NCI-H1694 (cell line): ENCODE results near the gene SETD2.
"Not testable (repeated sequence)": the region's sequence is repeated elsewhere in the genome, so short reads cannot be mapped to it uniquely, and the experiment has no call there.

Experiments used
- DNase-seq: peaks from one replicate; lab custom pipeline; 2025; lab: John Stamatoyannopoulos, UW

SETD2 gene

DNA sequence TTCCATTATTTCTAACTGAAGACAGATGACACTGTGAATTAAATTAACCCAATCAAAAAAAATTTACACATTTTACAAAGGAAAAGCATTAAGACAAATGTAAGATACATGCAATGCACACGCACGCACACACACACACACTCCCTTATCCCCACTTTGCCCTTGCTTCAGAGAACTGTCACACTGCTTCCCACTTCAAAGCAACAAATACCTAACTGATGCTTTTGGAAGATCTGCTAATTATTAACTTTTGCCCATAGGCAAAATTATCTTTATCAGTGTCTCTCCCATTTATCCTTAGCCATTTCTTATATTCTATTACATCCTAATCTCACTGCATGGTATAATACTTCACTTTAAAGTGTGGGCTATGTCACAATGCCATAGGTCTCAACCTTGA lies 60.3 kb downstream of the SETD2 start:
- no peak for DNase-seq

DNA sequence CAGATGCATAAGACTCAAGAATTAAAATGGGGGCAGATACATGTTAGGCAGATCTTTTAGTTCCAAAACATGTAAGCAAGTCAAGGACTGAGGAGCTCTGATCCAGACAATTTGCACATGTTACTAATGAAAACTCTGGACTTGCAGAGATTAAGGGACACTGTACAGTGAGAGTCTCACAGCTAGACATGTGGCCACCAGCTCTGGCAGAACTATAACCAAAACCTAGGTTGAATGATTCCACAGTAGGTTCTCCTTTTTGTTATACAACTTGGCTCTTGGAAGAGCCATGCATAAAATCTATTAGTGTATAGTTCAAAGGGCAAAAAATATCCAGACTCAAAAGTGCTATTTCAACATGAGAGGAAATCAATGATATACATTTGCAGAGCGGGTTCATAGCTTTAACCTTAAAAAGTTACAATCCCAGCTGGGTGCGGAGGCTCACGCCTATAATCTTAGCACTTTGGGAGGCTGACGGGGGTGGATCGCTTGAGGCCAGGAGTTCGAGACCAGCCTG lies 61.8 kb downstream of the SETD2 start:
- DNase-seq = no peak

DNA sequence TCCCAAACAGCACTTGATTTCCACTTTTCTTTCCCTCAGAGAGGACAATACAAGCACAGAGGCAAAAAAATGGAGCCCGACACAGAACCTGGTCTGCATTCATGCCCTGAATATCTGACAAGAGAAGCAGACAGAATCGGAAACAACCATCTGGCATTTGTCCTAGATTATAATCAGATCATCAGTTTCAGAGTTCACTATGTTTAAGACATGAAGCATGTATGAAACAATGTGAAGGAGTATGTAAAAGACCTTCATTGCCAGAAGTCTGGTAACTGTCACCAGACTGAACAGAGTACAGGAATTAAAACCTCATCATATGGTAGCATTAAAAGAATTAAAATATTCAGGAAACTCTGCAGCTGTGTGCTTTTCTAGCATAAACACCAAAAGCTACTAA lies 65.0 kb downstream of the SETD2 start:
- no peak for DNase-seq

DNA sequence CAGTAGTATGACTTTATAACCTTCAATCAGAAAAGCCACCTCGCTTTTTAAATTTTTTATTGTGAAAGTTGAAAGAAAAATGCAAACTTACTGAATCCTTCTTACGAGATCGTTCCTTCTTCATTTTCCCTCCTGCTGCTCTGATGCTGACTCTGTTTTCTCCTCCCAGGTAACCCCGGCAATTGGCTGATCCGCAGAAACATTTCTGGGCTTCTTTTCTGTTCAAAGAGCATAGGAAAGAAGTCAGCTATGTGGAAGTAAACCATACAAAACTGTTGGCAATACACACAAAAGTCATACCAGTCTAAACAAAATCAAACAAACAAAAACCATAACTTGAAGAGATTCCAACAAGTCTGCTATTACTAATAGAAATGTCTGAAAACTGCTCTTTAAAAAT lies 66.0 kb downstream of the SETD2 start:
- no peak for DNase-seq

DNA sequence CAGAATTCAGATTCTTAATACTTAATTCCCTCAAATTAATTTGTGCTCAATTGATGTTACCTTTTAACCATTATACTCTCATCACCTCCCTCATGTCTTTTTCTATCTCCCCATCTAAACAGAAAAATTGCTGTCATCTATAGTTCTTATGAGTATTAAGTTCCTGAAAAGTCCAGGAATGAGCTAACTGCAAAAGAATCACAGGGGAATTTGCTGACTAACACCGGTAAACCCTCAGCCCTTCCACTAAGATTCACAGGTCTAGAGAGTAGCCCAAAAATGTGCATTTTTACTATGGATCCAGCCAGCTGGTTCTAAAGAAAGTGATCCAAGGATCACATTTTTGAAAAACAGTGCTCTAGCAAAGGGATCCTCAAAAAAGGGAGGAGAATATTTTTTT lies 67.0 kb downstream of the SETD2 start:
- no peak for DNase-seq

DNA sequence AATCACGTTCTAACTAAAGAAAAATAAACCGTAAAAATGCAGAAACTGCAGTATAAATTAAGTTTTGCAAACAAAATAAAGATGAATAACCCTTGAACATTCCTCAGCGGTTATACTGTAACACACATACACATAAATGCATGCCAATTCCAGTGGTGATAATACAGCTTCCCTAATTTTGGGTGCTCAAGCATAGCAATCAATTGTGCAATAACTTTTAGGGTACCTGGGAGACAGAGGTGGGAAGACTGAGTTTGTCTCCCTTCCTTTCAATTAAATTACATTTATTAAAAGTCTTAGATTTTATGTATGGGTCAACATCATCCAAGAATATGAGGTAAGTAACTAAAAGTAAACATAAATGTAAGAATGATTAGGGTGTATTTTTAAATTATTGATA lies 71.8 kb downstream of the SETD2 start:
- no peak for DNase-seq

DNA sequence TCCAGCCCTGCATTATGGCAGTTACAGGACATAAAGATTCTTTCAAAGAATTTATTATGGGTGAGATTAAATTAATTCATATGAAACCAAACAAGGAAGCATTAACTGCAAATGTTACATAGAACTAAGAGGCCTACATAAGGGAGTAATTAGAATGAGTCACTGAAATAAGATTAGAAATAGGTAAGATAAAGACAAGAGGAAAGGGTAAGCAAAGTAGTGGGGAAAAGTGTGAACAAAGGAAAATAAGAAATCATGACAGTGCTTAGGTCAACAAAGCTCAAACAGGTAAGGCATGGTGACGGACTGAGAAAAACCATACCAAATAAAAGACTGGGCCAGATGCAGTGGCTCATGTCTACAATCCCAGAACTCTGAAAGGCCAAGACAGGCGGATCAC lies 74.3 kb downstream of the SETD2 start:
- DNase-seq = no peak

DNA sequence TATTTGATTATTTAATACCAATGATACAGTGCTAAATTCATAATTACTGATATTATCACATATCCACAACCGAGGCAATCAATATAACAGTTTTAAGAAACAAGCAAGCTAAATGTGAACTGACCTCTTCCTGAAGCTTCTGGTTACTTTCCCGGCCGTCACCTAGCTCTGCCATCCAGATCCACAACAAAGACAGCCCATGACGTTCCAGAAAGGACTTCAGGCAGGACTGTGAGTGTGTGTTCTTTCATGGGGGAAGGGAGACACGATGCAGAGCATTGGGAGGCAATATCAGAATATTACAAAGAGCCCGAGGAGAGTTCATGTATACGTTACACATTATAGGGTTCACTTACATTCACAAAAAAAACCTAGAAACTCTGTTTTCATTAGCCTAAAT lies 77.8 kb downstream of the SETD2 start:
- no peak for DNase-seq

DNA sequence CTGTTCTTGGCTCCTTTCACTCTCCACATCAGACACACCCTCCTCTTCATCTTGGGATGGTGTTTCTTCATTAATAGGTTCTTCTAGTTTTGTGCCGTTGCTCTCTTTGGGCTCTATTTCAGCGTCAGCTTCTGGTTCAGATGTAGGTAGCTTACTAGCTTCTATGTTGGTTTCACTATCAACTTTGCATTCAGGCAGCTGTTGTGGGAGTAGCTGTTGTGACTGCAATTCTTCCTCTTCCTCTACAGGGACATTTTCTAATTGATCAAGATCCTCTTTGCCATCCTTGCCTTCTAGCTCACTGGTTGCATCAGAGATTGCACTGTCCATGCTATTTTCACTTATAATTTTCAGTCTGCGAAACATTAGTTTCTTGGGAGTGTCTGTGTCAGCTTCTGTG lies 80.1 kb downstream of the SETD2 start:
- no peak for DNase-seq

DNA sequence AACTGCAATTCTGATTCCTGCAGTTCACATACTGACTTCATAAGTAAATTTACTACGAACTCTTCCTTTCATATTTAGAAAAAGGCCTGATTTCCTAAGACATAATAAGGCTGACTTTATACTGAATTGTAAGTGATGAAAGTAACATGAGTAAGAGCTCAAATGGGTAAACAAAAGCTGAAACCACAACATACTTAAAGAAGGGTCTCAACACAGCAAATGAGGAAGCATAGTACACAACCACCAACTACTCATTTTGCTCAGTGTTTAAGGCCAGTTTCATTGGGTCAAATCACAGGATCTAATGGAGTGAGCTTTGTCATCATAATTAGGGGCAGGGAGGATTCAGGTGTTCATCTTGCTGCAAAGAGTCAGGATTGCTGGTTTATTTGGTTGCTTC lies 81.4 kb downstream of the SETD2 start:
- DNase-seq = no peak

DNA sequence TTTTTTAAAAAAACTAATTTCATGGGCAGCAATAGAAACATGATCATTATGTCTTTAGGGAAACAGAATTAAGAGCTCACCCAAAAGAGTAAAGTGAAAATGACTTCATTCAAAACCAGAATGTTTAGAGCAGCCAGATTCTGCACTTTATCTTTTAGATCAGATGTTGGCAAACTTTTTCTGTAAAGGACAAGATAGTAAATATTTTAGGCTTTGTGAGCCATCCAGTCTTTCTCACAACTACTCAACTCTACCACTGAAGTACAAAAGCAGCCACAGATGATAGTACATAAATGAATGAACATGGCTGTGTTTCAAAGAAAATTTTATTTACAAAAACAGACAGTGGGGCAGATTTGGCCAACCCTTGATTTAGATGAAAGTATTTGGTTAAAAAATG lies 84.5 kb downstream of the SETD2 start:
- no peak for DNase-seq

DNA sequence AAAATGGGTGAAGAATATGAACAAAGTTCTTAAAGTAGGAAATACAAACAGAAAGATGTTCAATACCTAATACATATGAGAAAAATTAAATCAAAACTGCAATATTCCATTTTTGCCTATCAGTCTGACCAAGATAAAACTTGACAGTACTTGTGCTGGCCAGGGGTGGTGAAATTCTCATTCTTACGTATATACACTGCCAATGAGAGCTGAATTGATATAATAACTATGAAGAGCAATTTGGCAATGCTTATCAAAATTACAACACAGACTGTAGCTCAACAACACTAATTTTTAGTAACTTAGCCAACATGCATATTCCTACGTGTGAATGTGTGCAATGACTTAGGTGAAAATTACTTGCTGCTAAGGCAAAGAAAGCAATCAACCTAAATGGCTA lies 90.2 kb downstream of the SETD2 start:
- DNase-seq = no peak

DNA sequence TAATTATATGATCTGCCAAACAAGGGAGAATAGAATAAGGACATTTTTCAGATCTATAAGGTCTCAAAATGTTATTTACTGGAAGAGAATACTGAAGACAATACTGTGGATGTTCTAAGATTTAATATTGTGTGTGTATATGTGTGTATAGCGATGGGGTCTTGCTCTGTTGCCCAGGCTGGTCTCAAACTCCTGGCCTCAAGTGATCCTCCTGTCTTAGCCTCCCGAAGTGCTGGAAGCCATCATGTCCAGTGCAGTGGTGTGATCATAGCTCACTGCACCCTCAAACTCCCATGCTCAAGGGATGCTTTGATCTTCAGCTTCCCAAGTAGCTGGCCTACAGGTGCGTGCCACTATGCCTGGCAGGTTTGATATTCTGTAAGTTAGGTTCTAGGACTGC lies 93.1 kb downstream of the SETD2 start:
- DNase-seq = no peak

DNA sequence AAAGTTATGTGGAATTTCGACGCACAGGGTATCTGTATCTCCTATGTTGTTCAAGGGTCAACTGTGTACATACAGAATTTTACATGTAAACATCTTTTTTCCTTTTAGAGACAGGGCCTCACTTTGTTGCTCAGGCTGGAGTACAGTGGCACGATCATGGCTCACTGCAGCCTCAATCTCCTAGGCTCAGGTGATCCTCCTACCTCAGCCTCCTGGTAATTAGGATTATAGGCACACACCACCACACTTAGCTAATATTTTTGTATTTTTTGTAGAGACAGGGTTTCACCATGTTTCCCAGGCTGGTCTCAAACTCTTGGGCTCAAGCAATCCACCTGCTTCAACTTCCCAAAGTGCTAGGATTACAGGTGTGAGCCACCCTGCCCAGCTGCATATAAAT lies 97.7 kb downstream of the SETD2 start:
- DNase-seq = not testable (repeated sequence)

DNA sequence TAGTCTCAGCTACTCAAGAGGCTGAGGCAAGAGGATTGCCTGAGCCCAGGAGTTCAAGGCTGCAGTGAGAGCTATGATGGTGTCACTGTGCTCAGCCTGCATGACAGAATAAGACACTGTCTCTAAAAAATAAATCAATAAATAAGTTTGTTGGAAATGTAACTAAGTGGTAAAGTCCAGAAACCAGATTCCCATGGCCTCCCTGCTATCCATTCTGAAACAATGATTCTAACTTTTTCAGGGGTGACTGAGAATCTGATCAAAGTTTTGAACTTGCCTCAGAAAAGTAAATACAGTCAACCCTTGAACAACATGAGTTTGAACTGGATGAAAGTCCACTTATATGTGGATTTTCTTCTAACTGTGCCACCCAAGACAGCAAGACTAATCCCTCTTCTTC lies 98.2 kb downstream of the SETD2 start:
- no peak for DNase-seq

DNA sequence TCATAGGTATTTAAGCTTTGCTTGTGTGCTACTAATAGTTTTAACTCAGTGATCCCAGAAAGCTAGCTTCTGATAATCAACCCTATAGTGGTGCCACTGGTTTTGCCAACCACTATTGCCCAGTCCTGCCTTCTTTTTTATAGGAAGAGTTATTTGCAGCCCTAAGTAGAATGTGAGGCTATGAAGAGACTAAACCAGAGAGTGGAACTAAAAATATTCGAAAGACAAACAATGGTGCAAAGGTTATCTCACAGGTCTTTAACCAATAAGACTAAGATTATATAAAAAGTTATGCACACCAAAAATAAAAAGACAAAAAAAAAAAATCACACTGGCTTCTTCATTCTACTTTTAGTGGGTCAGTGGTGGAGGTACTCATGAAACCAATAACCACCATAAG lies 98.9 kb downstream of the SETD2 start:
- DNase-seq = no peak

DNA sequence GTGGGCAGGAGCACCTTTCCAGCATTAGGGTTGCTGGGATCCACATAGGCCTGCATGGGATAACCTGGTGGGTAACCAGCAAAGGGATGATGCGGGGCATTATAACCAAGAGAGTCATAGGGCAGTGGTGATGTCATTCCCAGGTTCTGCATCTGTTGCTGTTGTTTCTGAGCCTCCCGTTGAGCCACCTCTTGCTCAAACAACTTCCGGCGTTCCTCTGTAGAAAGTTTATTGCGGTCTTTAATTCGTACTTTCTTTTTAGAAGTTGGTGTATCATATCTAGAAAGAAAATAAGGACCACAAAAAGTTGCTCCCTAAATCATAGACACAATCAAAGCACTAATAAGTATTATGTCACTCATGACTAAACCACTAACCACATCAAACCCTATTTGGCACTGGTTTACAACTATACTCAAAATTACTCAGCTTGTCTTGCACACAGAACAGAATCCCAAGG lies 106.7 kb downstream of the SETD2 start:
- no peak for DNase-seq

DNA sequence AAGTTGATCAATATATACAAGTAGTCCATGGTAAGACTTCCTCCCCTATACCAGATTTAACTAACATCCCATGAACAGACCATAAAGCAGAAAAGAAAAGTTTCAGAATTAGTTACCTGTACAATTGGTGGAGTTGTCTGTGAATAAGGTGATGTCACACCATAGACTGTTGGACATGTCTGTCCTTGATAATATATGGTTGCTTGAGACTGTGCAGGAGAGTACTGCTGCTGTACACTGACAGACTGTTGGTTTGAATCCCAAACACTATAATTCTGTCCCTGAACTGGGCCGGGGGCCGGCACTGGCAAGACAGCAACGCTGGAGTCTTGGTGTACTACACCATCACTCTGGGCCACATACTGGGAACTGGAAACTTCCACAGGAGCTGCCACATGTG lies 107.2 kb downstream of the SETD2 start:
- DNase-seq = no peak

DNA sequence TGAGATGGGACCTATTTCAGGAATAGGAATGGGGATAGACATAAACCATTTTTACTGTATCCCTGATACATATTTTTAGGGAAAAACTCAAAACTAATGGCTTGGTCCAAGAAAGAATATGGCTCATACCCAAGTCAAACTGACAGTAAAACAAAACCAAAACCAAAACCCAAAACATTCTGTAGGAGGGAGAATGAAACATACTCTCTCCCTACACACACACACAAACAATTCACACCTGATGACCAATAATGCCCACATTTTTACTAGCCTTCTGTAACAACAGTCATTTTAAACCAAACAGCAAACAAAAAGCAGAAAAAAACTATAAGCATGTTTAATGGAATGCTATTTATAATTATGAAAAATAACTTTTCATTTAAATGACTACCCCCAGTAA lies 109.5 kb downstream of the SETD2 start:
- DNase-seq = no peak

DNA sequence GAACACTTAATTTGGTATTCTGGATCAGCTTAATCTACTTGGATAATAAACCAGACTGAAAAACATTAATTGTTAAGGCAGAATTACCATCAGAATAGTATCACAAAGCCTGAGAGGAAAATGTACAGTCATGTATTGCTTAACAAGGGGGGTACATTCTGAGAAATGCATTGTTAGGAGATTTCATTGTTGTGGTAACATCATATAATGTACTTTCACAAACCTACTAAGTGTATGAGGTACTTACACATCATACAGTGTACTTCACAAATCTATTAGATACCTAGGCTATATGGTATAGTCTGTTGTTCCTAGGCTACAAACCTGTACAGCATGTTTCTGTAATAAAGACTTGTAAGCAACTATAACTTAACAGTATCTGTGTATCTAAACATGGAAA lies 116.2 kb downstream of the SETD2 start:
- no peak for DNase-seq

DNA sequence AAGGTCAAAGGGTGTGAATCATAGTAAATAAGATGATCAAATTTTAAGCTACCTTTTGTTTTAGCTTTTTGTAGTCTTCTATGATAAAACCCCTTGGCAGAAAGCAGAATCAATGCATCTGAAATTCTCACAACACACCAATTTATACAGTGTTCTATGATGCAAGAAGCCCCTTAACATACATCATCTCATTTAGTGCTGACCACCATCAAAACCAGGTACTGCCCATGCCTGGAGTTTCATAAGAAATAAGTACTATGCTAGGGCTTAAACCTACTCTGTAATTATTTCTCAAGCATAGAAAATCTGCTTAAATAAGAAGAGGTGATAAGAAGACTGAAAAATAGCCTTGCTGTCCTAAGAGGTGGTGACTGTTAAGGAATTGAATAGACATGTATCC lies 116.8 kb downstream of the SETD2 start:
- DNase-seq = no peak

DNA sequence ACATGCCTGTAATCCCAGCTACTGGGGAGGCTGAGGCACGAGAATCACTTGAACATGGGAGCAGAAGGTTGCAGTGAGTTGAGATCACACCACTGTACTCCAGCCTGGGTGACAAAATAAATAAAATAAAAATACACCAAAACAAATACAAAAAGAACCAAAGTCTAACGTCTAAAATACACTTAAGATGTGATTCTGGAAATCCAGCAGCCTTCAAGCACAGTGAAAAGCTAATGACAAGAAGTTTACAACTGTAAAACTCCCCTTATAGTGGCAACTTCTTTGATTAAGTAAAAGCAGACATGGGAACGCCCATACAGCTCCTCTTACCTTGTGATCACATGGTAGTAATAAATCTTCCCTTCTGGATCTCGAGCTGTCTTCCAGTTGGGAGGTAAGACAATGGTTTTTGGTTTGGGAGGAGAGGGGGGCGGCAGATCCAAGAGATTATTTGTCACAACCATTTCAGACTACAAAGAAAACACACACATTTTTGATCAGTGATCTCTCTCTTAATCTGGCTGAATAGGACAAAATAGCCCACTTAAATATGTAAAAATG lies 121.6 kb downstream of the SETD2 start:
- no peak for DNase-seq

DNA sequence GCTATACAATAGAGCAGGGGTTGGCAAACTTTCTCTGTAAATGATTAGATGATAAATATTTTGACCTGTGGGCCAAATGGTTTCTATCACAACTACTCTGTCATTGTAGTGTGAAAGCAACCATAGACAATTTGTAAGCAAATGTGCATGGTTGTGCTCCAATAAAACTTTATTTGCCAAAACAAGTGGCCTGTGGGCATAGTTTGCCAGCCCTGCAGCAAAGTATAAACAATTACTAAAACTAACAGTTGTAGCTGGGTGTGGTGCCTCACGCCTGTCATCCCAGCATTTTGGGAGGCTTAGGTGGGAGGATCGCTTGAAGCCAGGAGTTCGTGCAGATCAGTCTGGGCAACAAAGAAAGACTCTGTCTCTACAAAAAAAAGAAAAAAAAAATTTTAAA lies 122.8 kb downstream of the SETD2 start:
- no peak for DNase-seq

DNA sequence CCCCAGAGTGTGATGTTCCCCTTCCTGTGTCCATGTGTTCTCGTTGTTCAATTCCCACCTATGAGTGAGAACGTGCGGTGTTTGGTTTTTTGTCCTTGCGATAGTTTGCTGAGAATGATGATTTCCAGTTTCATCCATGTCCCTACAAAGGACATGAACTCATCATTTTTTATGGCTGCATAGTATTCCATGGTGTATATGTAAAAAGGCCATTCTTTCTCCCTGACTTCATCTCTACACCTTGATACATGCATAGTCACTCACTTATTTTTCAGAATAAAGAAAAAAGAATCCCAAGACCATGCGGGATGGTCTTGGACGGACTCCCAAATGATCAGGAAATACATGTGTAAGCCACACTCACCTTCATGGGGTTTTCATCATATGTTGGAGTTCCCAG lies 126.6 kb downstream of the SETD2 start:
- not testable (repeated sequence) for DNase-seq

DNA sequence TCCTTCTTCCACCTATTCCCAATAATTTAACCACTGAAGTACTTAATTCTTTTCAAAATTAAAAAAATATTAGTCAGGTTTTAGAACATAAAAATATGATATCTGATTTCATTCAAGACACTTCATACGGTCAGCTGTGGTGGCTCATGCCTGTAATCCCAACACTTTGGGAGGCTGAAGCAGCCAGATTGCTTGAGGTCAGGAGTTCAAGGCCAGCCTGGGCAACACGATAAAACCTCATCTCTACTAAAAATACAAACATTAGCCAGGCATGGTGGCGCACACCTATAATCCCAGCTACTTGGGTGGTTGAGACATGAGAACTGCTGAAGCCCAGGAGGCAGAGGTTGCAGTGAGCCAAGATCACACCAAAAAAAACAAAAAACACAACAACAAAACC lies 127.8 kb downstream of the SETD2 start:
- DNase-seq = no peak
